Esophagus muscularis mucosa (tissue), 4 donors: ENCODE measurements around the gene STT3A.

Source experiments
- EP300 ChIP-seq: sonication (generic); formaldehyde crosslinking; IDR thresholded peaks from one replicate; pipeline ENCODE4 v1.6.1; 2017; ENCODE audit warnings: antibody characterized with exemption
- POLR2A ChIP-seq: fragments of 450-650 bp; IDR thresholded peaks from one replicate; pipeline ENCODE4 v1.6.1; 2017; ENCODE audit warnings: antibody characterized with exemption, moderate library complexity, mild to moderate bottlenecking, low read depth
- TF ChIP-seq, protein P1 (sequence below), 3 experiments: fragments of 200-600 bp in 2 of 3; fragments of 450-650 bp in 1 of 3; sonication (generic) in 2 of 3; IDR thresholded peaks; one replicate each; pipeline ENCODE4 v1.5.1; 2017 to 2019; ENCODE audit warnings: antibody characterized with exemption in 3 of 3, mild to moderate bottlenecking in 2 of 3, moderate library complexity in 1 of 3

DNA sequence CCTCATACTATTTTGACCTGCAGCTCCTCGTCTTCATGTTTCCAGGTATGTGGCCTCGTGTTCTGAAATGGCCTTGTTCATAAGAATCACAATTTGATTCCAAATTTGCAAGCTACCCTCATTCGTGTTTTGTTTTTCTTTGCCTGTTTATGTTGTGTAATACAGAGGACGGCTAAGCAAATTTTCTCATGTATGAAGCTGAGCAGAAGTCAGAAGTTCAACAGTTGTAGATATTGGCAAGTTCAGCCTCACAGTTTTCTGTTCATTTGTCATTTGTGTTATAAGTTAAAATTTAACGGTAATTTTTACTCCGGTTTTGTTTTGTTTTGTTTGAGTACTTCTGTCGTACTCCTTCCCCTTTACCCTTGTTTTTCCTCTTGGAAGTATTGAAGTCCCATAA is 16.9 kb downstream of the STT3A start:
- TF ChIP-seq, protein P1, sequence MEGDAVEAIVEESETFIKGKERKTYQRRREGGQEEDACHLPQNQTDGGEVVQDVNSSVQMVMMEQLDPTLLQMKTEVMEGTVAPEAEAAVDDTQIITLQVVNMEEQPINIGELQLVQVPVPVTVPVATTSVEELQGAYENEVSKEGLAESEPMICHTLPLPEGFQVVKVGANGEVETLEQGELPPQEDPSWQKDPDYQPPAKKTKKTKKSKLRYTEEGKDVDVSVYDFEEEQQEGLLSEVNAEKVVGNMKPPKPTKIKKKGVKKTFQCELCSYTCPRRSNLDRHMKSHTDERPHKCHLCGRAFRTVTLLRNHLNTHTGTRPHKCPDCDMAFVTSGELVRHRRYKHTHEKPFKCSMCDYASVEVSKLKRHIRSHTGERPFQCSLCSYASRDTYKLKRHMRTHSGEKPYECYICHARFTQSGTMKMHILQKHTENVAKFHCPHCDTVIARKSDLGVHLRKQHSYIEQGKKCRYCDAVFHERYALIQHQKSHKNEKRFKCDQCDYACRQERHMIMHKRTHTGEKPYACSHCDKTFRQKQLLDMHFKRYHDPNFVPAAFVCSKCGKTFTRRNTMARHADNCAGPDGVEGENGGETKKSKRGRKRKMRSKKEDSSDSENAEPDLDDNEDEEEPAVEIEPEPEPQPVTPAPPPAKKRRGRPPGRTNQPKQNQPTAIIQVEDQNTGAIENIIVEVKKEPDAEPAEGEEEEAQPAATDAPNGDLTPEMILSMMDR (IDR thresholded peaks at IDR 0.05): no peak
- TF ChIP-seq EP300 (no peak), POLR2A (no peak)
